ENCODE results near the gene MAPRE2.
"Not testable (repeated sequence)": the region's sequence is repeated elsewhere in the genome, so short reads cannot be mapped to it uniquely, and the experiment has no call there.

Gene MAPRE2

GRCh38 chr18:35127201-35127600 lies 86.0 kb downstream of the MAPRE2 start:
- no peak for FAIRE-seq

DNA sequence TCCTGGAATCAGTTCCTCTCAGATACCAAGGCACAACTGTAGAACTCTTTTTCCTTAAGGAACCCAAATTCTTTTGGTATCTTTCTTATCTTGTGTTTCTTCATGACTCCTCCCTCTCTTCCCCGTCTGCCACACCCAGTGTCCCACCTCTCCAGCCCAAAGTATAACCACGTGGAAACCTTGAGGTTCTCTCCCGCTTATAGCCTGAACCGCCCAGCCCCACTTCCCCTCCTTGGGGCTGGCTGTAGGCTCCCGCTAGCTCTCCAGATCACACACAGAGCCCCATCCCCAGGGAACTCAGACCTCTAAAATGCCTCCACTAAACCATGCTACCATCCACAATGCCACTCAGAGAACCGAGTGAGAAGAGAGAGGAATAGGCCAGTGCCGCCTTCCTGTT lies 87.5 kb downstream of the MAPRE2 start:
- no peak for FAIRE-seq

GRCh38 chr18:35130236-35130635 lies 89.0 kb downstream of the MAPRE2 start:
- FAIRE-seq, result no peak

- FAIRE-seq, result no peak
Observed at GRCh38 chr18:35131387-35132020, 90.3 kb downstream of the MAPRE2 start.

DNA sequence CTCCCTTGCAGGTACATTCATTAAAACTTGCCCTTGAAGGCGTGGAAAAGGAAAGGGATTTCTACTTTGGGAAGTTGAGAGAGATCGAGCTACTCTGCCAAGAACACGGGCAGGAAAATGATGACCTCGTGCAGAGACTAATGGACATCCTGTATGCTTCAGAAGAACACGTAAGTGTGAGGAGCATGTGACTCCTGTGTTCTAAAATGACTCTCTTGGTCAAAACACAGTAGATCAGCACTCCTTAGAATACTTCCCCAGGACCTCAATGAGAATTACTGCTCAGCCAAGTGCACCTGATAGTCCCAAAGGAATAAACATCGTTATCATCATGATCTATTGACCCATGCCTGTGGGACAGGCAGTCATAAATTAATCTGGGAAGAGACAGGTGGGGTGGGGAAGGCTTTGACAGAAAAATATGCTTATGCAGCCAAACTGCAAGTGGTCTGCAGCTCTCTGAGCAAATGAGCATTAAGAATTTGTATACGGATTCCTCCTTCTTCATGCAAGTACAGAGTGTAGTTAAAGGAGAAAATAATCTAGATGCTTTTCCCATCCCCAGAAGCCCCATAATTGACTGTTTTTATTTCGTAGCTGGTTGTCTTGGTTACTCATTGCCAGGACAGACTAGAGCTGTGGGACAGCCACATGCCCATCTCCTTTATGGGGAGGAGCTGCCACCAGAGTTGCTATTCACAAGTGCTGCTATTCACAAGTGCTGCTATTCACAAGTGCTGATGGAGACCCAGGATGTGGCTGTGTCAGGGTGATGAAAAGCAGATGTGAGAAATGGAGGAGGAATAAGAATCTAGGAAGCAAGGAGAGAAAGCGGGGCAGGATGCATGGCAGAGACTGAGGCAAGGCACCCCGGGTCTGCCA lies 91.0 kb downstream of the MAPRE2 start:
- no peak for FAIRE-seq

DNA sequence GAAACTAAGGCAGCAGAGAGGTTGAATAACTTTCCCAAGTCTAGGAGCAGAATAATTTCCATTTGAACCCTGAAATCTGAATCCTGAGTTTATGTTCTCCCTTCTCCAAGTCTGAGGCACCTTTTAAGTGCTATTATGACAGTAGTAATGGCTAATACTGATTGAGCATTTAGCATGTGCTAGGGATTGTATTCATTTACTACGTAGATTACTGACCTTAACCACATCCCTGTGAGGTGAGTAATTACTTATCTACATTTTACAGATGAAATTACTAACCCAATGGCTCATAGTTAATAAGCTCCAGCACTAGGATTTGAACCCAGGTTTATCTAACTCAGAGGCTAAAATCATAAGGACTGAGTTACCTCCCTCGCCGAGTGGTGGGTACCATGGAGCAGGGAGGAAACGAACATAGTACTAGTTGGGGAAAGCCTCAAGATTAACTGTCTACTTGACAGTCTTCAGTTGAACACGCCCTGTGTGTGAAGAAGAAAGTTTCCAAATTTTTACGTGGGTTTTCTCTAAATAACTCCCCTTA lies 93.0 kb downstream of the MAPRE2 start:
- FAIRE-seq, result no peak

GRCh38 chr18:35134791-35135531 lies 93.7 kb downstream of the MAPRE2 start:
- FAIRE-seq, result no peak

DNA sequence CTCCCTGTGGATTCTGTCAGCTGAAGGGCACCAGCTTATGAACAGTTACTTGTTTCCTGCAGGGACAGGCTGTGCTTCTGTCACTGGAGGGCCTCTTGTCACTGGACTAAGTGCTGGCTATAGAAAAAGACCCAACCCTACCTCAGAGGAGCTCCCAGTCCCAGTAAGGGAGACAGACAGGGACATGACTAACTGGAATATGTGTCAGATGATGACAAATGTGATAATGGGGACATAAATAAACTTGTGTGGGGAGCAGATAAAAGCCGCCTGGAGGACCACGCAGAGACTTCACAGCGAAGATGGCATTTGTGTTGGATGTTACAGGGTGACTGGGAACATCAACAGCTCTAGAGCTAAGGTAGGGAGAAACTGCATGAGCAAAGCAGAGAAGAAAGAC lies 95.0 kb downstream of the MAPRE2 start:
- FAIRE-seq, result no peak

DNA sequence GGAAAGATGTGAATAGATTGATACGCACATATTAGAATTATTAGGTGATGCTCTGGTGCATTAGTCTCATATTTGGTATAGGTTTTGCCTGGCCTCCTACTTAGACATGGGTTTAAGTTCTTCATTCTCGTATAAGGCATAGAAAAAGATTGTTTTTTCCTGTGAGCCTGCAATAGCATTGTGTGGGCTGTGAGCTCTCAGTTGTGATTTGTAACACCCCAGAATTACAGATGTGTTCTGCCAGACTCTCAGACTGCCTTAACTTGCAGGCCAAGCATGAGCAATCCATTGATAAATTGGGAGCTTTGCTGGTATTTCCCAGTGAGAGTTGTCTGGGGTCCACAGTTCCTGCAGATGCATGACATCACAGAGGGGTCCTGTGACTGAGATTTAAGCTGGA lies 95.7 kb downstream of the MAPRE2 start:
- no peak for FAIRE-seq

DNA sequence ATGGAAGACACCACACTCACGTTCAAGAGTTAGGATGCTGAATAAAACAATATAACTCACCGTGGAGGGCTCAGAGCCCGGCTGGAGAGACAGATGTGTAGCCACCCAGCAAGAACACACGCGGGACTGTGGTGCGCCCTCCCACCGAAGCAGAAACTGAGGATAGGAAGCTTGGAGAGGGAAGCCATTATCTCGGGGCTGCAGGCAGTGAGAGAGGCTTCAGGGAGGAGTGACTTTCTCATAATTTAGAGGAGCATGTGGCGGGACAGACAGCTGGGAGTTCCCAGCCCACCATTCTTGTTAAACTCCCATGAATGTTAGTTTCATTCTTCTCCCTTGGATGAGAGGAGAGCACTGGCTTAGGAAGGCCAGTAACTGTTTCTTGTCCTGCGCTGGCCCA lies 96.4 kb downstream of the MAPRE2 start:
- FAIRE-seq, result no peak

GRCh38 chr18:35138773-35139172 lies 97.6 kb downstream of the MAPRE2 start:
- no peak for FAIRE-seq

DNA sequence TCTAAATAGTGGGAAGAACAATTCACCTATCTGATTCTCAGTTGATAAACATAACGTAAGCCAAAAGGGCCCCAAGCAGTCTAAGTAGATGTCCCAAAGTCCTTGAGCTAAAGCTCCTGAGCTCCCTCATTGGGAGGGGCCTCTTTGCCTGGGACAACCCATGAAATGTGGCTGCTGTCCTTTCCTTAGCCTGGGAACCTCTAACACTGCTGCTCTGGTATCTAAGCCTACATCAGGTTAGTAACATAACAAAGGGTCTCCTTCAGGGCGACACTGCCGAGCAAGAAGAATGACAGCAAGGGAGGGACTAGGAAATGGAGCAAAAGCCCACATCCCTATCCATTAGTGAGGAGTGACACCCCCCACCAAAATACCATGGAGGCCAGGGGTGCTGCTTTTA lies 98.3 kb downstream of the MAPRE2 start:
- no peak for FAIRE-seq

DNA sequence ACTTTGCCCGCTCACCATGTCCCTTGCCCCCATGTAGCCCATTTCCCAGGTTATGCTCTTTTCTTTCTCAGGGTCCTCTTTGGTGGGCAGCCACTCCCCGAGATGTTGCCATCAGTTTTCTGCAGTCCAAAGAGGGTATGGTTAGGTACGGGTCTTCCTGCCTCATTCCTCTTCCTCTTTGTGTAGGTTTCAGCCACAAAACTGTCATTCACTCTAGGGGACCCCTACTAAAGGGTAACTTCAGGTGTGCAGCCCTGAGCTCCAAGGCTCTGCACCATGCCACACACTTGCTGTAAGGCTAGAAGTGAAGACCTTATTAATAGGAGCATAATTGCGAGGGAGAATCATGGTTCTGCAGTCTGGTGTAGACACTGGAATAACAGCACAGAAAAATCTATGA lies 99.9 kb downstream of the MAPRE2 start:
- no peak for FAIRE-seq

GRCh38 chr18:35141567-35142274 lies 100.5 kb downstream of the MAPRE2 start:
- no peak for FAIRE-seq

DNA sequence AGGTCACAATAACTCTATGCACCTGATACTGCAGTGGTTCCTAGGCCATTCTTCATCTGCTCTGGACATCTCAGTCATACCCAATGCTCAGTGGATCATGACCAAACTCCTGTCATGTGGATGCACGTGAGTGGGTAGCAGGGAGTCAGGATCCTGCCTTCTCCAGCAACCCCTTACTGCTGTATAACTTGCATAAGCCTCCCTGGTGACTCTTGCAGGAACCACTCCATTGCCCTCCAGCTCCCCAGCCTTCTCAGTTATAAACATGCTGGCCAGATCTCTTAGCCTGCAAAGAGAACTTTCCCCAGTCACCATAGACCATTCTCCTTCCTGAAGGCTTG lies 101.0 kb downstream of the MAPRE2 start:
- FAIRE-seq, result no peak

GRCh38 chr18:35143622-35144596 lies 102.7 kb downstream of the MAPRE2 start:
- peak; percentile 69 for FAIRE-seq

GRCh38 chr18:35144698-35145097 lies 103.5 kb downstream of the MAPRE2 start:
- FAIRE-seq, result no peak

- FAIRE-seq, result not testable (repeated sequence)
Observed at GRCh38 chr18:35150195-35150594, 109.0 kb downstream of the MAPRE2 start.

DNA sequence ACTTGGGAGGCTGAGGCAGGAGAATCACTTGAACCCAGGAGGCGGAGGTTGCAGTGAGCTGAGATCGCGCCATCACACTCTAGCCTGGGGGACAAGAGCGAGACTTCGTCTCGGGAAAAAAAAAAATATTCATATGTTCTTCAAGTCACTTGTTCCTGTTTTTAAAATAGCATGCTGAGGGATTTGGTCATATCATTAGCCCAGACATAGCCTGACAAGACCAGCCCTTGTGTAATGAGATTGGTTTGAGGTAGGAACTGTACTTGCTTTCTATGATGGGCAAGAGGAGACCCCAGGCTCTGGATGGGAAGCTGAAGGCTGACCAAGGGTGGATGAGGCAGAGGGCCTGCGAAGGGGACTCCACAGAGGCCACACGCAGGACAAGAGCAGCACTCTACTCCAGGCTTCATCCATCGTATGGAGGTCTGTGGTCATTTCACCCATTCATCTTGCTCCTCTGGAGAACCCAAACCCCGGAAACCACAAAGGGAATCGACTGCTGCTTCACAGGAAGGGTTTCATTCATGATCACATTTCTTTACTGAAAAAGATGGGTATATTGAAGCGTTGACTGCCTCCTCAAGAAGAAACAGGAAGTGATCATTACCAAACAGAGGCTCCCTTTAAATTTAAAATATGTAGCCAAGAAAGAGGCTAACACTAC lies 112.5 kb downstream of the MAPRE2 start:
- no peak for FAIRE-seq

DNA sequence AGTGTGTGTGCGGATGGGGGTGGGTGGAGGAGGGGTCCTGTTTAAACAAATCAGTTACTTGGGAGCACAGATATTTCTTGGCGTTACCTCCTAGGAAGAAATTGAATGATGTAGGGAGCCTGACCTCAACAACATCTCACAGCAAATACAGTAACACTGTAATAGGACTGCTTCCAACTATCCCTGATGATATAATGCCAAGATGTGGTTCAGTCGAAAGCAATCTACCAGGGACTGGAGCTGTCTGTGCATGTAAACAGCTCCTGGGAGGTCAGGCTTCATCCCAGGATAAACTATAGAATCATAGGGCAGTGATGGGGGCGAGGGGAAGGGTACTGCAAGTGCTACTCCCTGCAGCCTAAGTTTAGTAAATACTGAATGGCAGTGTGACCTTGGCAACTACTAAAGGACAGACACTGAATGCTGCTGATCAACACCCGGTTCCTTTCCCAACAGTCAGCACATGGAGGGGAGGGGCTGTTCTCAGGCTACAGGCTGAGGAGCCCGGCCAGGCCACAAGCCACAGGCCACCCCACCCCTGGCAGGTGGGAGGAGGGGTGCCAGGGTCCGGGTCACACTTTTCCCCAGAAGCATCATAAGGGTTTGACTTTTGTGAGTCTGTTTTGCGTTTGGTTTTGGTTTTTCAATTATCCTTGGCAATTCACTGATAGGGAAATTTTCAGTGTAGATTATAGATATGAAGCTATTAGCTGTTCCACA lies 114.3 kb downstream of the MAPRE2 start:
- FAIRE-seq, result no peak
